Measurements from ENCODE around the gene ZNF10.

ZNF10 gene

DNA sequence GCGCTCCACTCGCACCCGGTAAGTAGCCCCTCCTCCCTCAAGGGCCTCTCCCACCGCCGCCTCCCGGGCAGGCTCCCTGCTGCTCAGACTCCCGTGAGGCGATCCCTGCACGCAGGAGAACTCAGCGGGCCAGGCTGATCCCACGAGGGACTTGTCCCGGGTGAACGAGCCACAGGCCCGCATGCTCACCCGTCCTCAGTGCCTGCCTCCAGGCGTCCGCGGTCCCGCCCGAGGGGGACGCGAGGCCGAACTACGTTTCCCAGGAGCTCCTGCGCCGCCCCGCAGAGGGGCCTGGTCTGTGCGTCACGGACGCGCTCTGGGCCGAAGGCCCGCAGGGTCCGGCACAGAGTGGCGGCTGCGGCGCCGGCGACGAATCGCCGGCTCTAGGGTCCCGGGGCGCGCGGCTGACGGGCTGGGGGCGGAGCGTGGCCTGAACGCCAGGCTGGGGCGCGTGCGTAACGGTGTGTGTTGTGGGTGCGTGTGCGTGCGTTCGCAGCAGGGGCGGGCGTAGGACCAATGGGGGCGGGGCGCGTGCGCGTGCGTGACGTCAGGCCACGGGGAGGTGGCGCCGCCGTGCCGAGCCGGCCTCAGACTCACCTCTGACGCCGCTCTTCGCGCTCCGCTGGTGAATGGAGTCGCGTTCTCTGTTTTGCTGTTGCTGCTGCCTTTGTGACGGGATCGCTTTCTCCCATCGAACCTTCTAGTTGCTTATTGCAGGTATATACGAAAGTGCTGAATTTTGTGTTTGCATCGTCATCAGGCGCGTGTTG lies at the start of gene ZNF10, which contains the start of gene ZNF891:
TSS of gene ZNF10 (plus strand) at position 590 of the 770 bp plus-strand sequence. CDS start 13,866 bp downstream, outside the sequence.
TSS of gene ZNF891 (minus strand) at position 237 of the 770 bp plus-strand sequence. CDS start 8,356 bp downstream, outside the sequence.
- peak; percentile 99 for DNase-seq

DNA sequence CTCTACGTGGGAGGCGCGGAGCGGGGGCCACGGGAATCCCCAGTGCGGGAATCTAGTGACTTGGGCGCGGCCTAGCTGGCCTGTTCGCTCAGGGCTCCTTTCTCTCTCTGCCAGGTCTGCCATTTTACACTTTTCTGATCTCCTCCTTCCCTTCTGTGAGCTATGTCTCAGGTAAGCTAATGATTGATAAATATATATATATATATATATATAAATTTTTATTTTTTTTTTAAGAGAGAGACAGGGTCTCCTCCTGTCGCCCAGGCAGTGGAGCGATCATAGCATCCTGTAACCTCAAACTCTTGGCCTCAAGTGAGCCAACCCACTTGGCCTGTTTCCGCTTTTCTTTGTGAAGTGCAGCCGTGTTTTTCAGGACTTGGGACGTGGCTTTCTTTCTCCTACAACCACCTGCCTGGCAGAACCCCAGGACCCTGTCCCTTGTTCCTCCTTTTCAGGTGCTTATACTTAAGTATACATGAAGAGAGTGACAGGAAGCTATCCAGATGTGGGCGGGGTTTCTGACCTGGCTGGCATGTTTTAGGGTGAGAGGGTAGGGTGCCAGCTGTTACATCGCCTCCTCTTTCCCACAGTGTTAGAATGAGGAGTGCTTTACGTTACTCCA lies 49.2 kb upstream of the ZNF10 start:
- DNase-seq = no peak

DNA sequence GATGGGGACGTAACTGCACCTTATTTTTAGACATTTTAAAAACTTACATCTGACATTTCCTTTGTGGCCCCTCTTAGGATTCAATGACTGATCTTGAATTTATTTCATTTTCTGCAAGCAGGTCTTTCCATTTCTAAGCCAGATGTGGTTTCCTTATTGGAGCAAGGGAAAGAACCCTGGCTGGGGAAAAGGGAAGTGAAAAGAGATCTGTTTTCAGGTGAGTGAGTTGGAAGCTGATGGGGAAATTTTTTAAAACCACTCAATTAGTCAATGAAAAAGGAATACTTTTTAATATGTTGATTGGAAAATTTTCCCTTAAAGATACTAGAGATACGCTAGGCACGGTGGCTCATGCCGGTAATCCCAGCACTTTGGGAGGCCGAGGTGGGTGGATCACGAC lies 47.1 kb upstream of the ZNF10 start:
- DNase-seq = no peak

GRCh38 chr12:133105620-133106019 lies 24.8 kb upstream of the ZNF10 start:
- no peak for DNase-seq

- no peak for DNase-seq
These were observed 24.2 kb upstream of the ZNF10 start for GRCh38 chr12:133106253-133106652.

DNA sequence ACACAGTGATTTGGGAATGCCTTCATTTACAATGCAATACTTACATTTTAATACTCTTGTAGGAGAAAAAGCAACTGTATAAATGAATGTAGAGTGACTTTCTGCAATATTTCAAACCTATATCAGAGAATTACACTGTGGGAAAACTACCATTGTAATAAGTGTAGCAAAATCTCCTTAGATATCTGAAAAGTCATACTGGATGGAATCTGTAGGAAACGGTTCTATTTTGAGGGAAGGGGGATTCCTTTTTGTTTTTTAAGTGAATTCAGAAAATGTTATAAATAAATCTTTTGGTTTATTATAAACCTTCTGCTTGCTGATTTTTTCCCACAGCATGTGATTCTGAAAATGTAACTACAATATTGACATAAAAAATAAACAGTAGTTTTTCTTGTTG lies 23.3 kb upstream of the ZNF10 start:
- no peak for DNase-seq

DNA sequence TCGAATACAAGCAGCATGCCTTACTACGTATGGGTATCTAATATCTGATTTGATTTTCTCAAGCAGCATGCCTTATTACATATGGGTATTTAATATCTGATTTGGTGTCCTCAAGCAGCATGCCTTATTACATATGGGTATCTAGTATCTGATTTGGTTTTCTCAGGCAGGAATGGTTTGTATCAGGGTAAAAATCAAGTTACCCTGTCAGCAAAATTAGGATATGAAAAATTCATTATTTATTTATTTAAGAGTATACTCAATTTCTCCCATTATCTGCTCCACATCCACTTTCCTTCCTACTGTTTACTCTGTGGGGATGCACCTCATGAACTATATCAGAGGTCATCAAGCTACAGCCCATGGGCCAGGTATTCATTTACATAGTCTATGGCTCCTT lies 22.3 kb upstream of the ZNF10 start:
- no peak for DNase-seq

DNA sequence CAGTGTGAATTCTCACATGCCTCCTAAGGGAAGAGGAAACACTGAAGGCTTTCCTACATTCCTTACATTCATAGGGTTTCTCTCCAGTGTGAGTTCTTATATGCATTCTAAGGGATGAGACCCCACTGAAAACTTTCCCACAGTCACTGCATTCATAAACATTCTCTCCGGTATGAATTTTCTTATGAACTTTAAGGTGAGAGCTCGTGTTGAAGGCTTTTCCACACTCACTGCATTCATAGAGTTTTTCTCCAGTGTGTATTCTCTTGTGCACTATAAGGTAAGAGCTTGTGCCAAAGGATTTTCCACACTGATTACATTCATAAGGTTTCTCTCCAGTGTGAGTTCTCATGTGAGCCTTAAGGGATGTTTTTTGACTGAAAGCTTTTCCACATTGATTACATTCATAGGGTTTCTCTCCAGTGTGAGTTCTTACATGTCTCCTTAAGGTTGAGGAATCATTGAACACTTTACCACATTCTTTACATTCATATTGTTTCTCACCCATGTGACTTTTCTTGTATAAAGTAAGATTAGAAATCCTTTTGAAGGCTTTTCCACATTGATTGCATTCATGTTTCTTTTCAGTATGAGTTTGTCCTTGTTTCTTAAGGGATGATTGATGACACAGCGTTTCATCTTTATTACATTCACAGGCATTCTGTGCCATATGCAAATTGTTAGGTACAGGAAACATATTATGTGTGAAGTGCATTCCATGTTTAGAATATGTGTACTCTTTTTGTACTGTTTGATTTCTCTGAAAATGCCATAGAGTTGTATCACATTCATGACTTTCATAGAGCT lies 9.8 kb upstream of the ZNF10 start:
- no peak for DNase-seq

- DNase-seq = no peak
These were observed 5.8 kb upstream of the ZNF10 start for GRCh38 chr12:133124674-133125073.

DNA sequence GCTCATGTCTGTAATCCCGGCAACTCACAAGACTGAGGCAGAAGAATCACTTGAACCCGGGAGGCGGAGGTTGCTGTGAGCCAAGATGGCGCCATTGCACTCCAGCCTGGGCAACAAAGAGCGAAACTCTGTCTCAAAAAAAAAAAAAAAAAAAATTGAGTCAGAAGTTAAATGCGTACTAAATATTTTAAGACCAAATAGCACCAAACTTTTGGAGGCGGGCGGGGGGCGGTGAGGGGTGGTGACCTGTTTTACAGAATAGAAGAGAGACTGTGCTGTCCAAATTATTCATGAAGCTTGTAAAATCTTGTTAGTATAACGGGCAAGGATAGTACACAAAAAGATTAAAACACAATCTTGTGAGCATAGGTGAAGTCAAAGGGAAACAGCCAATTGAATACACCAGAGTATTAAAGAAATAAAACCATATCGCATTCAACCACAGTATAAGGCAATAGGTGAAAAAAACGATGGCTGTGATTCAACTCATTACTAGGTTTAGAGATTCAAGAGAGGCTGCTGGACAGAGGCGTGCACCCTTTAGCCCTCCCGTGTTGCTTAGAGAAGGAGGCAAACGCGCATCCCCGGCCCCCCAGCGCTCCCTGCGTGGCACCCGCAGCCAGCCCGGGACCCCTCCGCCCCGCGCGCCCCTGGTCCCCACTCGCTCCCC lies 924 bp upstream of the ZNF10 start:
- no peak for DNase-seq

- DNase-seq = no peak
These were observed 341 bp downstream of the ZNF10 start for GRCh38 chr12:133130808-133131128.

GRCh38 chr12:133135747-133136146 lies 5.3 kb downstream of the ZNF10 start:
- no peak for DNase-seq

GRCh38 chr12:133145981-133146380 lies 15.6 kb downstream of the ZNF10 start:
- no peak for DNase-seq

- DNase-seq = no peak
These were observed 25.8 kb downstream of the ZNF10 start for GRCh38 chr12:133156125-133156690.

DNA sequence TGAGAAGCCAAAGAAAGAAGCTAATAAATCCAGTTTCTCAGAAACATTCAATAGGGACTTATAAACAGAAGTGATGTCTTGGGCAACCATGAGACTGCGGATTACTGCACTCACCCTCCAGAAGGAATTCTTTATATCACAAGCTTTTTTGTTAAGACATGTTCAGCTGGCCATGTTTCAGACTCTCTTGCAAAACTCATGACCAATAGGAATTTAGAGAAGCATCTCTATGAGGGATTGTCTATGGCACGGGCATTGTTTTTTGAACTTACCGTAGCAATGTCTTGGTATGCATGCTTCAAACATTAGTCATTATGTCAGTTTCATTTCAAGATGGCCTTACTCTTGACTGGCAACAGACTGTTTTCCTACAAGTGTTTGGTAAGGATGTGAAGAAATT lies 35.3 kb downstream of the ZNF10 start:
- DNase-seq = no peak

DNA sequence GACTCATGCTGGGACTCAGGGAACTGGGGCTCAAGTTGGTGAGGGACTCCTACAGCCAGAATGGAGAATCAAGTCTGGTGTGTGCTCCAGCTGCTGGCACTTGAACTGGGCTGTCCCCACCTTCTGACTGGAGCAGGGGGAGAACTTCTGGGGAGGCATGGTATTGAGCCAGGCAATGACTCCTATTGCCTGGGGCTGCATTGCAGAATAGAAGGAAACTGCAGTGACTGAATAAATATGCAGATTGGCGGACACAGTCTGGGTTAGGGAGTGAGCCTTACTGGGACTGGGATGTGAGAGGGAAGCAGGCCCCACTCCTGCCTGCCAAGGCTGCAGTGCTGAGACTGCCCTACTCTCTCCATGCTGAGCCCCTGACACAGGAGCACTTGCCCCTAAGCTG lies 42.1 kb downstream of the ZNF10 start:
- no peak for DNase-seq

GRCh38 chr12:133174901-133175300 lies 44.5 kb downstream of the ZNF10 start:
- no peak for DNase-seq

DNA sequence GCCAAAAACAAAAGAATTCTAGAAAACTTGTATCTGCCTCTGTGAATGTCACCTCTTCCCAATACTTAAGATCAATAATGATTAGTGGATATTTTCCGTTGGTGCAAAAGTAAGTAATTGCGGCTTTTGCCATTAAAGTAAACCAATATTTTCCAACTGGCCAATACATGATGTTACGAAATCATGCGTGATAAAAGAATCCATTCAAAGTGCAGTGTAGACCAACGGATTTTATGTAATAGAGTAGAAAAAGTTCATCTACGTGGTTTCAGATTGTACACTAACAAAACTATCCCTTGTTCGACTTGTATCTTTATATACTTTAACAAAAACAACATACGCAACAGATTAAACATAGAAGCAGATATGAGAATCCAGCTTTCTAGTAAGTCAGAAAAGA lies 50.2 kb downstream of the ZNF10 start:
- DNase-seq = no peak

DNA sequence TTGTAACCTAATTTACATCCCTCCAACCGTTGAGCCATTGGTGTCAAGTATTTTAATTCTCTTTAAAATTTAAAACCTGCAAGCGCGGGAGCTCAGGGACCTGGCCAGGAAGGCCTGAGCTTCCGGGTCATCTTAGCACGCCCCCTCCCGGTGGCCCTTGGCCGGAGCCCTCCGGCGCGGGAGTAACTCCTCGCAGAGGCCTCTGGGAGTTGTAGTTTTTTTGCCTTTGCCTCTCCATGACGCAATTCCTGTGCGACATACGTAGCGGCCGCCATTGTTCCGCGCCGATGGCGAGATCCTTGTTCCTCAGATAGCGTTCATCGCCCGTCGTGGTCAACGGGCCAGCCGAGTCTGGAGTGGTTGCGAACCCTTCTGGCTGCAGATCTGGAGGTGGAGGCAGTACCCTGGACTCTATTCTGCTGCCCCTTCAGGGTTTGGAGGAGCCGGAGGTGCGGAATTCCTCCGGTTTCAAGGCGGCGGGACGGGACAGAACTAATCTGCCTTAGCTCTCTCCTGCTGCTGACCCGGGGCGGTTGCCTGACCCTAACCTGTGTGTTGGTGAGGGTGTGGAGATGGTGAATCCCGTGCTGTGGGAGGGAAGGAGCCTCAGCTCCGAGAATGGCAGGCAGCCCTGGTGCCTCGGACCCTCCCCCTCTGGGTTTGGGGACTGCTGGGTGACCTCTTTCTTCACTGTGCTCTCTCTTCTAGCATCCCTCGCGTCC lies 51.0 kb downstream of the ZNF10 start, which contains the start of gene ZNF268:
TSS of gene ZNF268 (plus strand) at position 258 of the 722 bp plus-strand sequence. CDS start 503 bp downstream, outside the sequence.
- DNase-seq = peak; percentile 93

DNA sequence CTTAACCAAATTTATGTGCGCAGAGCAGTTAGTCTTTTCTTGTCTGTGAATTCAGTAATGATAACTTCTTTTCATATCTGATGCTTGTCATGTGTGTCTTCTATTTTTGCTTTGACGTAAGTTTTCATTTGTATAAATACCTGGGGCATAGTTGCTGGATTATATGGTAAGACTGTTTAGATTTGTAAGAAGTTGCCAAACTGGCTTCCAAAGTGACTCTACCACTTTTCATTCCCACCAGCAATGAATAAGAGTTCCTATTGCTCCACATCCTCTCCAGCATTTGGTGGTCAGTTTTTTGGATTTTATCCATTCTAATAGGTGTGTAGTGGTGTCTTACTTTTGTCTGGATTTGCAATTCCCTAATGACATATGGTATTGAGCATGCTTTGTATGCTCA lies 59.7 kb downstream of the ZNF10 start:
- no peak for DNase-seq

DNA sequence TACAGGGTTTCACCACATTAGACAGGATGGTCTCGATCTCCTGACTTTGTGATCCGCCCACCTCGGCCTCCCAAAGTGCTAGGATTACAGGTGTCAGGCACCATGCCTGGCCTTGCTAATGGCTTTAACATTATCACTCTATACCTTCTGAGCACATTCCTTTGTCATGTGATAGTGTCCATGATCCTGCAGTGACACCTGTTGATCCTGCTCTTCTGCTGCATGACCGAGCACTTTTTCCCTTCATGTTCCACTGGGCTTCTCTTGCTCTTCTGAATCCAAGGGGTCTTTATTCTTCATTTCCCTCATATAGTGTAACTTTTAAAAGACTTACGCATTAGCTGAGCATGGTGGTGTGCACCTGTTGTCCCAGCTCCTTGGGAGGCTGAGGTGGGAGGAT lies 62.4 kb downstream of the ZNF10 start:
- no peak for DNase-seq

GRCh38 chr12:133201888-133202287 lies 71.5 kb downstream of the ZNF10 start:
- no peak for DNase-seq

Measured in right forelimb (tissue), 1 donor.